GM19023 (cell line): ENCODE results near the gene GRIK1.

ENCODE experiments used
- ATAC-seq: cut with Tn5 transposase; IDR thresholded peaks from one replicate; pipeline ENCODE4 v1.9.1; 2021; ENCODE audit warnings: mild to moderate bottlenecking, moderate library complexity; ENCODE audit not compliant: unreplicated experiment

GRIK1 gene

DNA sequence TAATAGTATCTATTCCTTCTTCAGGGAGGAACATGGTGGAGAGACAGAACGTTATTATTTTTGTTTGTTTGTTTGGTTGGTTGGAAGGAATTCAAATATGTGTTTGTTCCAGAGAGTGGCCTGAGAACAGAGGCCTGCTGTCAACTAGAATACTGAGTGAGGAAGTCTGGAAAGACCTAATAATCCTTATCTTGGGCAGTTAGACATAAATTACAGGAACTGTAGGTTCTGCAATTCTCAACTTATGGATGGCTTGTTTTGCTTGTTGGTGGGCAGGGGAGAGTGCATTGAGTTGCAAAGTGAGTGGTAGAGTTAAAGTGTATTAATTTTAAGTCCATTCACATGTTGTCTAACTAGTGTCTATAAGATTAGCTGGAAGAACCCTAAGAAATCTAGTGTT lies 443.5 kb downstream of the GRIK1 start:
- ATAC-seq = no peak

DNA sequence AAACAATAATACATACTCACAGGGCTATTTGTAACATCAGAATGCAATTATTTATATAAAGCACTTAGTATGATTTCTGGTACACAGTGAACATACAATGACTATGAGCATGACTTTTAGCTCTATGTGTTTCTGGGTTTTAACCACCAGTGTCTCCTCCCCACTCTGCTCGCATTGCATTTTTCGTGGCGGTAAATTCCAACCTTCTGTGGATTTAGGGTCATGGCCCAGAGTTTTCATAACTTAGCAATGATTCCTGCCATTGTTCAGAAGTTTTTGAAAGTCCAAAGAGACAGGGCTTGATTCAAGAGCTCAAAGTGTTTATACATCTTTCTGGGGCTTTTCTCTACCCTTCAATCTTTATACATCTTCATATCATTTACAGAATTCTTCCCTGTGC lies 449.8 kb downstream of the GRIK1 start:
- no peak for ATAC-seq

DNA sequence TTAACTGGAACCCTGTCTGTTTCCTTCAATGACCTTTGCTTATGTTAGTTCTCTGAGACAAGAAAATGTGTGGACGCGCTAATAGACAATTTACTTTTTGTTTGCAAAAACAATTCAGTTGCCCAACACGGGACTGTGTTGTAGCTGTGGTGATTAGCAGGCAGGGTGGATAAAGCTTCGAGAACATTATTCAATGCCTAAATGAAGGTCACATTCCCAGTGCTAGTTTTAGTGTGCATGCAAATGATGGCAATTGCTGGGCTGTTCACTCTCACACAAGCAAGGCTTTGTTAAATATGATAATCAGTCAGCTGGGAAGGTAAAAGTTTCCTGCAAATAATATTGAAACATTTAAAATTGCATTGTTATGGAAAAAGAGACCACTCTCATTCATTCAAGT lies 452.6 kb downstream of the GRIK1 start:
- ATAC-seq = no peak
